Inferior parietal cortex (tissue), 1 donor: Measurements from ENCODE around the gene RPS5.
"Not testable (repeated sequence)": the region's sequence is repeated elsewhere in the genome, so short reads cannot be mapped to it uniquely, and the experiment has no call there.

Experiments
- DNase-seq: peaks from one replicate; pipeline ENCODE4 v3.0.0-alpha.2; 2016; ENCODE audit errors: extremely low spot score

RPS5 gene

DNA sequence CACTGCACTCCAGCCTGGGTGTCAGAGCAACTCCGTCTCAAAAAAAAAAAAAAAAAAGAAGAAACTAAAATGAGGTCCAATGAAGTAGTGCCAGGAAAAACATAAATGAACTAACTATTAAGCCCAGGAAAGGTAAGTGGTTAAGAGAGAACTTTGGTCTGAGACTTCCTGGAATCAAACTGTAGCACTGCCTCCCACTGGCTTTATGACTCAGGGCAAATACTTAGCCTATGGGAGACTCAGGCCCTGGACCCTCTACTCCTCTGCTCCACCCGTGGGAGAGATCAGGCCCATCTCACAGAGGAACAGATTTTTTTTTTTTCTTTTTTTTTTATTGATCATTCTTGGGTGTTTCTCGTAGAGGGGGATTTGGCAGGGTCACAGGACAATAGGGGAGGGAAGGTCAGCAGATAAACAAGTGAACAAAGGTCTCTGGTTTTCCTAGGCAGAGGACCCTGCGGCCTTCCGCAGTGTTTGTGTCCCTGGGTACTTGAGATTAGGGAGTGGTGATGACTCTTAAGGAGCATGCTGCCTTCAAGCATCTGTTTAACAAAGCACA, 16.9 kb downstream of the RPS5 start:
- not testable (repeated sequence) for DNase-seq

DNA sequence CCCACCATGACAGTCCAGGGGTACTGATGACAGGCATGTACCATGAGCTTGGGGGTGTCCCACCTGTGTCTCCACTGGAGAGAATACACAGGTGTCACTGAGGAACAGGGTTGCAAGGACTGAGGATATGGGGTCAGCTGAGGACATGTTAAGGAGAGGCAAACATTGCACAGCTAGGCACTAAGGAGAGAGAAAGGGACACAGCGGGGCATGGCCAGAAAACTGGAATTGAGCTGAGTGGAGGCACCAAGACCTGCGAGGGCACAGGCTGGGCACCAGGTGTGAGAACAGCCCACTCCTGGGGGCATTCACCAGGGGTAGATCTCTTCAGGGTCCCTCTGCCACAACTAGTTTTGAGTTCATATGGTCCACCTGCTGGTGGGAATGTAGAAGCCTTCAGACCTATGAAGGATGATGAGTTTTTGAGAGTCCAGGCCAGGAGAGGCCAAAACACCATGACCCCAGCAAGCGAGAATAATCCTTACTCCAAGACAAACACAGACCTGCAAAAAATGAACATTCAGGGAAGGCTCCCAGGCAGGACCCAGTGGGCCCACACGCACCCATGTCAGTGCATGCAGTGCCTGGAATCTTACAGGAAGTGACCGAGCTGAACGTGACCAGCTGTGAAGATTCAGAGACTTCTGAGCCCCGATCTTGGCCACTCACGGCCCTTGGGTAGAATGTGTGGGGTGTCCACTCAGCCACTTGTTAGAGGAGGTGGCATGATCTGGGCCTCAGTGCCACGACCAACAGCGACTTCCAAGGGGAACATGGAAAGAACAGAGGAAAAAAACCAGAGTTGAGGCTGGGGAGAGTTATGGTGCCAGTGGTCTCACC, 20.0 kb downstream of the RPS5 start:
- no peak for DNase-seq

DNA sequence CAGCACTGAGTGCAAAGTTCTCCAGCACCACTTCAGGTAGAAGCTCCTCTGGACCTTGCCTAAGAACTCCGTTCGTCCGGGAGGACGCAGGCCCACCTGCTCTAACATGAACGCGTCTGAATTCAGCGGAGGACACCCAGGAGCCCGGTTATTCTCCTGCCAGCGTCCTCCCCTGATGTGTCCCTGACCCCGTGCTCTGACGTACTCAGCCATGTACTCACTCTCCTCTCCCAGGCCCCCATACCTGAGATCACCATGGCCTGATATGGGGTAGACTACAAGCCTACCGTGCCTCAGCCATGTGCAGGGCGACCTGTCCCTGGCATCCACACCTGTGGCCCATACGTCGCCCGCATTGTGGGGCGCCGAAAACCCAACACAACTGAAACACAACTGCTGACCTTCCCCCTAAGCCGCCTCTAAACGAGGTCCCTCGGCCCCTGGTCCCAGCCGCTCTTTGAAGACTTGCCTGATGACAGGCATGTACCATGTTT, 20.6 kb downstream of the RPS5 start:
- no peak for DNase-seq

DNA sequence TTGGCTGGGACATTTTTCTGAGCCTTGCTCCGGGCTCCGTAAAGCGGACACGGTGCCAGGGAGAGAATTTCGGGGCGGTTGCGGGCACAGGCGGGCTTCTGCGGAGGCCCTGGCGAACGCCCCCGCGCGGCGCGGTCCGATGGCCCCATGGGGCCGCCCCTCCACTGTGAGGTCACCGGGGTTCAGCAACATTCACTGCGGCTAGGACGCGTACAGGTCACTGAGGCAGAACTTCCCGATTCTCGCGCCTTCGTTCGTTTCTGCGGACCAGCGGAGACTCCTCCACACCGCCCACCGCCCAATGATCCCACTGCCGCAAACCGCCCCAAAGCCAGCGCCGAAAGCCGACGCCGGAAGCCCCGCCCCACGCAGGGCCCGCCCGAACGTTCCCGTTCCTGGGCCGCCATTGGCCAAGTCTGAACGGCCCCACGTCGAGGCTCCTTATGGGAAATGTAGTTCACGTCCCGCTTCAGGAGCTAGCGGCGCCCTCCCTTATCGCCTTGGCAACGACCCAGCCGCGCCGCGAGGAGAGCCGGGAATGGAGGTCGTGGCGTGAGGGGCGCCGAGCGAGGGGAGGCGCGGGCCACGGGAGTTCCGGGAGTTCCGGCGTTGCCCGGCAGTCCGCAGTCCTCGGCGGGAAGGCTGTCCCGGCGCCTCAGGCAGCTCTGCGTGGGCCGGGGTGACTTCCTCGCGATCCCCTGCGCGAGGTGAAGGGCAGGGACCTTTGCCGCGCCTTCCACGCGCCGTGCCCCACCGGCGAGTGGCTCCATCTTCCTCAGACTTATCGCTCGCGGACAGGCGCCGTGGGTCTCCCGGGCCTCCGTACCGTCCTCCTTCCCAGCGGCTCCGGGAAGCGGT, 21.3 kb downstream of the RPS5 start, which contains the start of gene ZNF584:
Gene ZNF584, plus strand, starts transcription at position 498 of the 858 bp plus-strand sequence. CDS start 499 bp downstream, outside the sequence.
- DNase-seq: peak; percentile 97

DNA sequence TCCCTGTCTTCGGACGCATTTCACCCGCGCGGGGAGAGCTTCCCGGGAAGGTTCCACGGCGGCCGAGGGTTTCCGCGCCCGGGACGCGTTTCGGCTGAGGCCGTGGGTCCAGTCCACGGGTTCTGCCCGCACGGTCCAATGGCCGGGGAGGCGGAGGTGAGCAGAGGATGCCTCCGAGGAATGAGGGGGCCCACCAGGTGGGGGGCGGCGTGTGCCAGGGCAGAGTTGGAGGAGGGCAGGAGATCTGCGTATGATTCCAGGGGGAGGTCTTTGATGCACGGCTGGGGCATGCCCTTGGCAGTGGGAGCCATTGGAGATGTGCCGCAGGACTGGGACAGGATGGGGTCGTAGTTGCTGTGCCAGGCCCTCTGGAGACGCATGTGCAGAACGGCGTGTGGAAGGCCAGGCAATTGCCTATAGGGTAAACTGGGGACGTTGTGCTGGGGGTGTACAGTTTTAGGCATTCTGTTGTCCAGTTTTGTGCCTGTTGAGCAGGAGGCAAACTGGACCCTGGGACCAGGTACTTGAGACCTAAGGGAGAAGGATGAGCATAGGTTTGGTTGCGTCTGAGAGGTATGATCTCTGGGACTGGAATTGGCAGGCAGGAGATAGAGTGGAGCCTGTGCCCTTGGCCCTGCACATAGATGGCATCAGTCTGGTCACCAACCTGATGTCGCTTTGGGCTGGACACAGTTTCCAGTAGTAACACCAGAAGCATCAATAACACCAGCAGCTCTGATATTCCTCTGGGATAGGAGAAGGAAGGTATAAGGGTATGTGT, 22.1 kb downstream of the RPS5 start:
- DNase-seq: peak; percentile 5

DNA sequence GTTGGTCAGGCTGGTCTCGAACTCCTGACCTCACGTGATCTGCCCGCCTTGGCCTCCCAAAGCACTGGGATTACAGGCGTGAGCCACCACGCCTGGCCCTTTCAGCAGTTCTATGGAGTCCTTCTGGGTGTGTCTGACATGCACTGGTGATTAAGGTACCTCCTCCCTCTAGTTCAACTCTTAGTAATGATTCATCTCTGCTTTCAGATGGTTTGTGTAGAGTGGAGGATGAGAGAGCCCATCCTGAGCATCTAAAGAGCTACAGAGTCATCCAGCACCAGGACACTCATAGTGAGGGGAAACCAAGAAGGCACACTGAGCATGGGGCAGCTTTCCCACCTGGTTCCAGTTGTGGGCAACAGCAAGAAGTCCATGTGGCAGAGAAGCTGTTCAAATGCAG, 29.5 kb downstream of the RPS5 start:
- DNase-seq: no peak

DNA sequence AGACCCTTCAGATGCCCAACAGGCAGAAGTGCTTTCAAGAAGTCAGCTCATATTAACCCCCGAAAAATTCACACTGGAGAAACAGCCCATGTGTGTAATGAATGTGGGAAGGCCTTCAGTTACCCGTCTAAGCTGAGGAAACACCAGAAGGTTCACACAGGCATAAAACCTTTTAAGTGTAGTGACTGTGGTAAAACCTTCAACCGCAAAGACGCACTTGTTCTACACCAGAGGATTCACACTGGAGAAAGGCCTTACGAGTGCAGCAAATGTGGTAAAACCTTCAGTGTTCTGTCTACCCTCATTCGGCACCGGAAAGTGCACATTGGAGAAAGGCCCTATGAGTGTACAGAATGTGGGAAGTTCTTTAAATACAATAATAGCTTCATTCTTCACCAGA, 30.0 kb downstream of the RPS5 start:
- no peak for DNase-seq

DNA sequence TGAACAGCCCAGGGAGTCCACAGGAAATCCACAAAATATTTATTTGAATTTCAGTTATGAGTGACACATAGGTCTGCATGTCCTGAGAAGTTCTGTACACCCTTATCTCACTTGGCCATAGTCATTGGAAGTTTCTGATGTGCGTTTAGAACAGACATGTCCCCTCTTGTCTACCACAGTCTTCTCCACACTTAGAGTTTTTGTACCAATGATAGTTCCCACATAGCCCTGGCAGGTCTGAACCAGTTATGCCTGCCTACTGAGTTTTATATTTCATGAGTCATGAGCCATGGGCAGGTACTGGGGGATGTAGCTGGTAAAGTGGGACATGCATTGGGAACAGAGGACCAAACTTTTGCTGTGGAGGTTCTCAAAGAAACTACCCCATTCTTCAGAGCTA, 41.5 kb downstream of the RPS5 start:
- no peak for DNase-seq

DNA sequence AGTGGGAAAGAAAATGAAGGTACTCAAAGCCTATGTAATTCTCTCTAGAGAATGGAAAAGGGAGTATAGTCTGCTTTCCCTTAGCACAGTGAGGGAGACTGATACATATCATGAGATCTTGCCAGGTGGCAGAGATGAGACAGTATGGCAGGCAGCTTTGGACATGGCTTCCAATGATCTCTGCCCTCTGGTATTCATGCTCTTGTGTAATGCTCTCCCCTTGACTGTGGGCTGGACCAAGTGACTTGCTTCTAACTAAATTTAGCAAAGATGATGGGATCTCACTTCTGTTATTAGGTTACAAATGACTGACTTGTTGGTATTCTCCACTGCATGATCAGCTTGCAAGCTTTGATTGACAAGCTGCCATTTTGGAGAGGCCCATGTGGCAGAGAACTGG, 42.7 kb downstream of the RPS5 start:
- DNase-seq: no peak

DNA sequence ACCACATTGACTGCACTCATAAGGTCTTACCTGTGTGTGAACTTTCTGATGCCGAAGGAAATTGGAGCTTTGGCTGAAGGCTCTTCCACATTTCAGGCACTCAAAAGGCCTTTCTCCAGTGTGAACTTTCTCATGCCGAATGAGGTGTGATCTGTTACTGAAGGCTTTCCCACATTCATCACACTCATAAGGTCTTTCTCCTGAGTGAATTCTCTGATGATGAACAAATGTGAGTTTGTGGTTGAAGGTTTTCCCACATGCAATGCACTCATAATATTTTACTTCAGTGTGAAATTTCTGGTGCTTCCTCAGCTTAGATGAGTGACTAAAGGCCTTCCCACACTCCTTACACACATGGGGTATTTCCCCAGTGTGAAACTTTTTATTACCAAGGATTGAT, 47.1 kb downstream of the RPS5 start:
- no peak for DNase-seq

DNA sequence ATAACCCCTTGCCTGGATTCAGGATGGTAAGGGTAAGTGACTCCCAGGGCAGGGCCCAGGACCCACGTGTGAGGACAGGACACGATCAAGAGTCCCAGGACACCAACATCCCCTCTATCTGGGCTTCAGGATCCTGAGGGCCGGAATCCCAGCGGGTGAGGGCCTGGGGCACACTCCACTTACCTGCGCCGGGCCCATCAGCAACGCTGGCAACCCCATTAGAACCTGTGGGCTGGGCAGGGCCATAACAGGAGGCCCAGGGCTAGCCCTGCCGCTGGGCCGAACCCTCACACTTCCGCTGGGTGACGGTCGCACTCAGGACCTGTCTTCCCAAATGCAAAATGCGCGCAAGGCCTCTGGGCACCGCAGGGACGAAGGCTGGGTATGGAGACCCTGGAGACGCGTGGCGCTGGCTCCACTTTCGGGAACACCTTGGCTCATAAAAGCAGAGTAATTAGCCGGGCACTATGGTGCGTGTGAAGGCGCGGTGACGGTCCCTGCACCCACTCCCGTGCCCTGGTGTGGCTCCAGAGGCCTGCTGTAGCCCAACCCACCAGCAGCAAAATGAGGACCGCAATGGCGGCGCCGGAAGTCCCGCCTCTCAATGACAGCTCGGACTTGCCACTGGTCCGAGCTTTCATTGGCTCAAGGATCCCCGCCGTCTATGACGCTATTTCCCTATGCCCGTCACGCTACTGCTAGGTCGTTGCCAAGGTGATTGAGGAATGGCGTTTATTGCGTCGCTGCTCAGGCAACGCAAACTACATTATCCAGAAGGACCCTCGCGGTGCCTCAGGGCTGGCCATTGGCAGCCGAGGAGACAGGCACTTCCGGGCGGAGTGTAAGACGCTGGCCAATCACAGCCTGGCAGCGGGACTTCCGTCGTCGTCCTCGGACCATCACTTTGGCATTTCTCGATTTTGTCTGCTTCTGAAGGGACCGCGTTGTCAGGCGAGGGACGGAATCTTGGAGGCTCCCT, 52.8 kb downstream of the RPS5 start, which contains the start of gene ZNF132:
Gene ZNF132, minus strand, starts transcription at position 578 of the 979 bp plus-strand sequence. Its CDS starts 332 bp downstream, at position 246.
- peak; percentile 99 for DNase-seq

DNA sequence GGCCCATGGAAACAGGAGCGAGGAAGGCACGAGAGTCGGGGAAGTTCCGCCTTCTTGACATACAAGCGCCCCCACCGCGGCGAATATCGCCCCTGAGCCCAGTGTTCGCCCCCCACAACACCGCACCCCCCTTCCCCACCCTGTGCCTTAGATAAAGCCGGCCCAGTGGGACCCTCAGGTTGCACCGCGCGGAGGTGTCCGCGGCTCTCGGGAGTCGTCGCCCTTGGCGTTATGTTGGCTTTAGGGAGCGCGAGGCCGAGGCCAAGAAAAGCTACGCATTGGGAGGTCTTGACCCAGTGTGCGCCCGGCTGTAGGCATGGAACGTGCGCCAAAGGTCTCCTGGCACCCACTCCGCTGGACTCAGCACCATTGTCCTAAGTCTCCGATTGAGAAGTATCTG, 53.5 kb downstream of the RPS5 start:
- DNase-seq: no peak

DNA sequence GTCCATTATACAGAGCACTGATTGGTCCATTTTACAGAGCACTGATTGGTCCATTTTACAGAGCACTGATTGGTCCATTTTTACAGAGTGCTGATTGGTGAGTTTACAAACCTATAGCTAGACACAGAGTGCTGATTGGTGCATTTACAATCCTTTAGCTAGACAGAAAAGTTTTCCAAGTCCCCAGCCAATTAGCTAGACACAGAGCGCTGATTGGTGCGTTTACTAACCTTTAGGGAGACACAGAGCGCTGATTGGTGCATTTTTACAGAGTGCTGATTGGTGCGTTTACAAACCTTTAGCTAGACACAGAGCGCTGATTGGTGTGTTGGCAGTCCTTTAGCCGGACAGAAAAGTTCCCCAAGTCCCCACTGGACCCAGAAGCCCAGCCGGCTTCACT, 55.9 kb downstream of the RPS5 start:
- not testable (repeated sequence) for DNase-seq
